ENCODE data around the gene ST6GAL1. TPM values are rescaled to one million over a fixed set of nuclear protein-coding genes. Genes with fewer than 3 reads are reported as not detected.

The ST6GAL1 gene
- total and polyA plus RNA-seq, 2 of the 13 experiments (the other 11 are each of a cell fraction or from before 2014, with no cell fraction given) = 79.9 to 164 TPM

DNA sequence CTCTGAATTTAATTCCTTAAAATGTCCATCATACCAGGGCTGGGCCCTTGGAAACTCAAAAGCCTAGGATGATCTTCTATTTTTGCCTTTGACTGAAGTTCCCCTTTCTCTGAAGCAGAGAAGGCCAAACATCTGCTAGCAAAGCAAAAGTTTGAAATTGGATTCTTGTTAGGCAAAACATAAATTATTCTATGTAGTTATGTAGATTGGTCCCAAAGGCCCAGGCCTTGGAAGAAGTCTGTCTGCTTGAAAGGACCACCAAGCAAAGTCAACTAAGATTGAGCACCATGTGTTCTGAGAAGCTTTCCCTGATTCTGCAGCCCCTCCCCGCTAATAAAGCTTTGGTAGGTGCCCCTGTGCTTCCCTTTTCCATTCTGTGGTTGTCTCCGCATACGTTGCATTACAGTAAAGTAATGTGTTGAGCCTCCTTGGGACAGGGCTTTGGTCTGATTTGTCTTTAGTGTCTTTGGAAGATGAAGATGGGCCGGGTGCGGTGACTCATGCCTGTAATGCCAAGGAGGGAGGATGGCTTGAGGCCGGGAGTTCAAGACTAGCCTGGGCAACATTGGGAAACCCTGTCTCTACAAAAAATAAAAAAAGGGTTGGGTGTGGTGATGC, 152.5 kb downstream of the ST6GAL1 start:
- no TSS peak for BruUV-seq (replicated peaks)
- Histone ChIP-seq H3K36me3 (replicated peaks in 1 of 2; ENCODE audit: control insufficient read depth in 1 of 2, insufficient read depth in 2 of 2, low read length in 2 of 2) (peaks cover 0 to under 1% of the 10 kb centered on the region in 2 experiments; a peak in 2 of 5 replicates), H3K4me1 (ENCODE audit: insufficient read depth, low read length) (peaks cover 53% of the 10 kb centered on the region), H3K4me3 (replicated peaks in 1 of 3; ENCODE audit: insufficient read depth in 1 of 3, low read depth in 2 of 3, low read length in 3 of 3) (no peak overlapping the region), H2AFZ (ENCODE audit: low read length) (no peak overlapping the region), H3K27me3 (ENCODE audit: control insufficient read depth in 1 of 2, insufficient read depth in 2 of 2, low read length in 2 of 2) (no peaks in the 10 kb centered on the region), H3K79me2 (ENCODE audit: insufficient read depth, low read length) (no peaks in the 10 kb centered on the region), H4K20me1 (ENCODE audit: insufficient read depth, low read length) (no peaks in the 10 kb centered on the region), H3K9me3 (ENCODE audit: low read length) (no peaks in the 10 kb centered on the region; the same call in 1 of the 2 replicates), H3K27ac (ENCODE audit: extremely low read length, insufficient read depth, low read length) (no peak overlapping the region), H3K9ac (ENCODE audit: insufficient read depth, low read depth, low read length) (no peak overlapping the region), H3K4me2 (ENCODE audit: low read depth, low read length) (no peak overlapping the region)
- 100% methylated on average over 6 of the region's 6 CpGs for WGBS (ENCODE audit: low lambda C conversion rate)
- in situ Hi-C loops (cut with HindIII; ENCODE audit: extremely low pct_ligation_motif_present, low pct_unique_long_range_greater_than_20kb) (no loop called here), intact Hi-C loops (cut with micrococcal nuclease; ENCODE audit: unreplicated experiment) (no loop called here)
- ATAC-seq (no peak), FAIRE-seq (no peak), DNase-seq (ENCODE audit: low spot score) (no peak)
- POLR2A ChIA-PET = no interaction called here
- TF ChIP-seq FOXP1 (IDR thresholded peaks at IDR 0.05) (no peak), FOXP1 (CRISPR knock-in tag; IDR thresholded peaks at IDR 0.05) (no peak), ARHGAP35 (CRISPR knock-in tag; IDR thresholded peaks at IDR 0.05; ENCODE audit: borderline replicate concordance) (no peak), ZNF17 (CRISPR knock-in tag; IDR thresholded peaks at IDR 0.05) (no peak), SUZ12 (IDR thresholded peaks at IDR 0.05; ENCODE audit: low read depth, low read length) (no peak), HNF4A (CRISPR knock-in tag; IDR thresholded peaks at IDR 0.05) (no peak), ATF7-NPFF (CRISPR knock-in tag; IDR thresholded peaks at IDR 0.05; ENCODE audit: low read depth) (no peak), MTF2 (CRISPR knock-in tag; IDR thresholded peaks at IDR 0.05; ENCODE audit: borderline replicate concordance) (no peak)
- TF ChIP-seq, protein P1, sequence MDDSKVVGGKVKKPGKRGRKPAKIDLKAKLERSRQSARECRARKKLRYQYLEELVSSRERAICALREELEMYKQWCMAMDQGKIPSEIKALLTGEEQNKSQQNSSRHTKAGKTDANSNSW (CRISPR knock-in tag; IDR thresholded peaks at IDR 0.05; ENCODE audit: borderline replicate concordance) = no peak
- CTCF ChIA-PET (ENCODE audit: low intra/inter-chr PET ratio, low total read pairs) = no interaction called here

DNA sequence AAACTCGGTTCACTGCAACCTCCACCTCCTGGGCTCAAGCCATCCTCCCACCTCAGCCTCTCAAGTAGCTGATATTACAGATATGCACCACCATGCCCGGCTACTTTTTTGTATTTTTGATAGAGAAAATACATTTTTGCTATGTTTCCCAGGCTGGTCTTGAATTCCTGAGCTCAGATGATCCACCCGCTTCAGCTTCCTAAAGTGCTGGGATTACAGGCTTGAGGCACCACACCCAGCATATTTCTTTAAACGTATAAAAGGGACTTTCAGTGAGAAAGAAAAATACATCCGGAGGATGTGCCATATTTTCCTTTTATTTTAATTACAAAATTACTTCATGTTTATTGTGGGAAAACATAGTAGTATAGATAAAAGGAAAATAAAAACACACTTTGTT, 153.8 kb downstream of the ST6GAL1 start:
- Histone ChIP-seq H3K79me2 (ENCODE audit: insufficient read depth, low read length) (no peaks in the 10 kb centered on the region), H3K36me3 (replicated peaks in 1 of 2; ENCODE audit: control insufficient read depth in 1 of 2, insufficient read depth in 2 of 2, low read length in 2 of 2) (no peaks in the 10 kb centered on the region; a peak in 2 of 5 replicates), H3K27me3 (ENCODE audit: control insufficient read depth in 1 of 2, insufficient read depth in 2 of 2, low read length in 2 of 2) (no peaks in the 10 kb centered on the region), H3K4me1 (ENCODE audit: insufficient read depth, low read length) (peaks cover 53% of the 10 kb centered on the region), H3K9ac (ENCODE audit: insufficient read depth, low read depth, low read length) (no peak overlapping the region), H3K4me2 (ENCODE audit: low read depth, low read length) (no peak overlapping the region), H3K9me3 (ENCODE audit: low read length) (no peaks in the 10 kb centered on the region; the same call in 1 of the 2 replicates), H3K27ac (ENCODE audit: extremely low read length, insufficient read depth, low read length) (no peak overlapping the region), H4K20me1 (ENCODE audit: insufficient read depth, low read length) (no peaks in the 10 kb centered on the region), H3K4me3 (replicated peaks in 1 of 3; ENCODE audit: insufficient read depth in 1 of 3, low read depth in 2 of 3, low read length in 3 of 3) (no peak overlapping the region), H2AFZ (ENCODE audit: low read length) (no peak overlapping the region)
- intact Hi-C loops (cut with micrococcal nuclease; ENCODE audit: unreplicated experiment) = no loop called here
- ChIA-PET POLR2A (interaction anchor here (3.0 kb wide), 1 partner anchor 44 kb away, joined by 16 read pairs; no protein-coding TSS in a partner anchor), CTCF (ENCODE audit: low intra/inter-chr PET ratio, low total read pairs) (no interaction called here)
- DNase-seq (ENCODE audit: low spot score) = no peak
- WGBS (ENCODE audit: low lambda C conversion rate) = 74% methylated on average over 5 of the region's 5 CpGs
- ATAC-seq = no peak
- no peak for FAIRE-seq
- no TSS peak for BruUV-seq (replicated peaks)
- in situ Hi-C loops (cut with HindIII; ENCODE audit: extremely low pct_ligation_motif_present, low pct_unique_long_range_greater_than_20kb) = no loop called here
- TF ChIP-seq TBP (CRISPR knock-in tag; IDR thresholded peaks at IDR 0.05) (no peak), NFRKB (IDR thresholded peaks at IDR 0.05) (no peak), MXD4 (CRISPR knock-in tag; IDR thresholded peaks at IDR 0.05) (no peak), ATAD3A (CRISPR knock-in tag; IDR thresholded peaks at IDR 0.05) (no peak), ZNF562 (CRISPR knock-in tag; IDR thresholded peaks at IDR 0.05; ENCODE audit: borderline replicate concordance) (no peak)
- TF ChIP-seq, protein P2, sequence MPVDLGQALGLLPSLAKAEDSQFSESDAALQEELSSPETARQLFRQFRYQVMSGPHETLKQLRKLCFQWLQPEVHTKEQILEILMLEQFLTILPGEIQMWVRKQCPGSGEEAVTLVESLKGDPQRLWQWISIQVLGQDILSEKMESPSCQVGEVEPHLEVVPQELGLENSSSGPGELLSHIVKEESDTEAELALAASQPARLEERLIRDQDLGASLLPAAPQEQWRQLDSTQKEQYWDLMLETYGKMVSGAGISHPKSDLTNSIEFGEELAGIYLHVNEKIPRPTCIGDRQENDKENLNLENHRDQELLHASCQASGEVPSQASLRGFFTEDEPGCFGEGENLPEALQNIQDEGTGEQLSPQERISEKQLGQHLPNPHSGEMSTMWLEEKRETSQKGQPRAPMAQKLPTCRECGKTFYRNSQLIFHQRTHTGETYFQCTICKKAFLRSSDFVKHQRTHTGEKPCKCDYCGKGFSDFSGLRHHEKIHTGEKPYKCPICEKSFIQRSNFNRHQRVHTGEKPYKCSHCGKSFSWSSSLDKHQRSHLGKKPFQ (CRISPR knock-in tag; IDR thresholded peaks at IDR 0.05; ENCODE audit: insufficient replicate concordance) = no peak
- TF ChIP-seq, protein P3, sequence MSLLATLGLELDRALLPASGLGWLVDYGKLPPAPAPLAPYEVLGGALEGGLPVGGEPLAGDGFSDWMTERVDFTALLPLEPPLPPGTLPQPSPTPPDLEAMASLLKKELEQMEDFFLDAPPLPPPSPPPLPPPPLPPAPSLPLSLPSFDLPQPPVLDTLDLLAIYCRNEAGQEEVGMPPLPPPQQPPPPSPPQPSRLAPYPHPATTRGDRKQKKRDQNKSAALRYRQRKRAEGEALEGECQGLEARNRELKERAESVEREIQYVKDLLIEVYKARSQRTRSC (CRISPR knock-in tag; IDR thresholded peaks at IDR 0.05; ENCODE audit: low read depth) = no peak
- TF ChIP-seq, protein P4, sequence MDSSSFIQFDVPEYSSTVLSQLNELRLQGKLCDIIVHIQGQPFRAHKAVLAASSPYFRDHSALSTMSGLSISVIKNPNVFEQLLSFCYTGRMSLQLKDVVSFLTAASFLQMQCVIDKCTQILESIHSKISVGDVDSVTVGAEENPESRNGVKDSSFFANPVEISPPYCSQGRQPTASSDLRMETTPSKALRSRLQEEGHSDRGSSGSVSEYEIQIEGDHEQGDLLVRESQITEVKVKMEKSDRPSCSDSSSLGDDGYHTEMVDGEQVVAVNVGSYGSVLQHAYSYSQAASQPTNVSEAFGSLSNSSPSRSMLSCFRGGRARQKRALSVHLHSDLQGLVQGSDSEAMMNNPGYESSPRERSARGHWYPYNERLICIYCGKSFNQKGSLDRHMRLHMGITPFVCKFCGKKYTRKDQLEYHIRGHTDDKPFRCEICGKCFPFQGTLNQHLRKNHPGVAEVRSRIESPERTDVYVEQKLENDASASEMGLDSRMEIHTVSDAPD (CRISPR knock-in tag; IDR thresholded peaks at IDR 0.05) = no peak

All from HepG2 (cell line).